CD4-positive, alpha-beta T cell treated with Interleukin-15 for 4 hours (primary cell): ENCODE measurements around the gene GSTO2.

Experiments used
- DNase-seq: peaks from one replicate; pipeline ENCODE4 v3.0.0-alpha.2; 2020; ENCODE audit warnings: low spot score

Gene GSTO2

DNA sequence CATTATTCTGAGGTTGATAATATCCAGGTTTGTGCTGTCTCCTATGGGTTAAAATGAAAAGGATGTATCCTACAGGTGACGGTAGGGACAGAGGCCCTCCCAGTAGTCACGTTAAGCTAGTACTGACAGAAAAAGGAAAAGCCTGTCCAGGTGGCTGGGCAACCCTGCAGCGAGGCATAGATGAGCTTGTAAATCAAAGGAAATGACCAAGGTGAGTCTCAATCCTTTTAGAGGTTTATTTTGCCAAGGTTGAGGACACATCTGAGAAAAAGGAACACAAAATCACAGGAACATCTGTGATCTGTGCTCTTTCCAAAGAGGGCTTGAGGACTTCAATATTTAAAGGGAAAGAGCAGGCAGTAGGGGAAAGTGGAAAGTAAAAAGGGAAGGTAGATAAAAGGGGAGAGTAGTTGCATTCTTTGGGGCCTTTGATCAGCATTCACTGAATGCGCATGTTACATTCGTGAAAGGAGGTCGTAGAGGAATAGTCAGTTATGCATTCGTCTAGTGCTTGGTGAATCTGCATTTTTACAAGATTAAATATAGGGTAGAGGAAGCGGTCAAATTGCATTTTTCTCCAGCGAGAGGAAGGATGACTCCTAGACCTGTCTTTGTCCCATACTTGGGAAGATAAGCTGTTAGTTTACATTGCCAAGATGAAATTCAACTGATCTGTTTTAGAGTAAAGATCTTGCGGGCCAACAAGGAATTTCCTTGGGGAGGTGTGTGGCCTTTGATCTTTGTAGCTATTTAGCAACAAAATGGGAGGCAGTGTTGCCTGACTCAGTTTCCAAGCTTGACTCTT lies 15.2 kb upstream of the GSTO2 start:
- no peak for DNase-seq

DNA sequence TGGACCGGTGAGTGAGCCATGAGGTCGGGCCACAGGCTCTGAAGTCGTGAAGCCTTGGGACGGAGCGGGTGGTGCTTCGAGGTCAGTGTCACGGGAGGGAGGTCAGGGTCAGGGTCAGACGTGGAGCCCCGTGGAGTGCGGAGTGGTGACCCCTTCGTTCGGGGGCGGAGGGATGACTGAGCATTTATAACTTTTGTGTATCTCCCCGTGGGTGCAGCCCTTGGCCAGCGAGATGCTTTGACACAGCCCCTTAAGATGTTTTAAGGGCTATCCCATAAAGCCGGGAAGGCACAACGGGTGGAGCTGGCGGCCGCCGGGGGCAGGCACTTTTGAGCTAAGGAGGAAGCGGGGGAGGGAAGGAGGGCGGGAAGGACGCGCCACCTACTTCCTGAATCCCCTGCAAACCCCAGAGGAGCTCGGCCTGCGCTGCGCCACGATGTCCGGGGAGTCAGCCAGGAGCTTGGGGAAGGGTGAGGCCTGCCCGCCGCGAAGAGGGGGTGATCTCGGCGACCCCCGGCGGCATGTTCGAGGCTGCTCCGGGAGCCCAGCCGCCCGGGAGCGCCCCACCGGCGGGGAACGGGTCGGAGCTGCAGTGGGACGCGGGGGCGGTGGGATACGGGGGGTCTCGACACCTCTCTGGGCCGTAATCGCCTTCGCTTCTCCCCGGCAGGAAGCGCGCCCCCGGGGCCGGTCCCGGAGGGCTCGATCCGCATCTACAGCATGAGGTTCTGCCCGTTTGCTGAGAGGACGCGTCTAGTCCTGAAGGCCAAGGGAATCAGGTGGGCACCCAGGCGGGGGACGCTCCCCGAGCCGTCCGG lies 14.3 kb upstream of the GSTO2 start, which contains the start of gene GSTO1:
Gene GSTO1, plus strand, starts transcription at position 400 of the 818 bp plus-strand sequence. Its CDS starts 37 bp downstream, at position 437.
- DNase-seq = peak; percentile 39

DNA sequence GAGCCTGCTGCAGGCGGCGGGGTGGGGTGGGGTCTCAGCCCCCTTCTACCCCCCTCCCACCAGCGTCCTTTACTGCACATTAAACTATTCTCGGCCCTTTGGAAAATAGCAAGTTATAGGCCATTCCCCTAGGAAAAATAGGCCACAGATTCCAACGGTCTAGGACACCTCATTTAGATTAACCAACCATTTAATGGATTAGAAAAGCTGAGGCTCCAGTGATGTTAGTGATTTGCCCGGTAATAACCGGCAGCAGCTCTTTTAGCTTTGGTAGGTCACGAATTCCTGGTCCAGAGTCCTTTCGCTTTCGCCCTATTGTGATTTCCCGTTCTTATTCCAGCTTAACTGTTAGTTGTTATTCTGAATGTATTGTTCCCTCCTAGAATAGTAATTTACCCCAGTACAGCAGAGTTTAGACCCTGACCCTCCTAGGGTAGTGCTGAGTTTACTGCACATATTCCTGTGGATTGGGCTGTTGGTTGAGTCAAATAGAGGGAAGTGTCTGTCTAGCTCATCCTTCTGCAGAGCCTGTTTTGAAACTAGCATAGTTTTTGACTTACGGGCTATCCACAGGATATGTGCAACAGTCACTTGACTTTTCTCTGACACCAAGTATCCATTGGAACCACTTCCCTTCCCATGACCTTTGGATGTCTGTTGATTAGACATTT lies 13.5 kb upstream of the GSTO2 start:
- DNase-seq = no peak

DNA sequence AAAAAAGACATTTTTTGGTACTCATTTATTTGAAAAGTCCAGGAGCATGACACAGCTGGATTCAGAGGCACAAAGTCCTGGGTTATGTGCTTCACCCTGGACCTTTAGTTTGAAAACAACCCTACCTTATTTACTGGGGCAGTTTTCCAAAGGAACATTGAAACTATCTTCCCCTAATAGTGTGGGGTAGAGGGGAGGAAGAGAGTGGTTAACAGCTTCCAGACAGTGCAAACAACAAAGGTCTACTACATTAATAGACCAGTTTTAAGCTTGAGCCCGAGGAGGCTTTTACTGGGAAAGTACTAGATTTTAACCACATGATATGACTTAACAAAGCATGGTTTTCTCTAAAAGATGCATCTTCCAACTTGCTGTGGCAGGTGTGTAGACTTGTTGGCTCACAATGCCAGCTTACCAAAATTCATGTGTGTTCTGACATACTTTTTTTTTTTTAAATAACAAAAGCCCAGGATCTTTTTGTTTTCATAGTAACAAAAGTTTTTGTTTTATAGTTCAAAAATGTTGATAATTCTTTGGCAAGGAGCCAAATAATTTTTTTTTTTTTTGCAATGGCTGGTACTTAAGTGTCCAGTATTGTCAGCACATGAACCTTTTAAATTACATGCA lies 12.5 kb upstream of the GSTO2 start:
- DNase-seq = peak; percentile 60

DNA sequence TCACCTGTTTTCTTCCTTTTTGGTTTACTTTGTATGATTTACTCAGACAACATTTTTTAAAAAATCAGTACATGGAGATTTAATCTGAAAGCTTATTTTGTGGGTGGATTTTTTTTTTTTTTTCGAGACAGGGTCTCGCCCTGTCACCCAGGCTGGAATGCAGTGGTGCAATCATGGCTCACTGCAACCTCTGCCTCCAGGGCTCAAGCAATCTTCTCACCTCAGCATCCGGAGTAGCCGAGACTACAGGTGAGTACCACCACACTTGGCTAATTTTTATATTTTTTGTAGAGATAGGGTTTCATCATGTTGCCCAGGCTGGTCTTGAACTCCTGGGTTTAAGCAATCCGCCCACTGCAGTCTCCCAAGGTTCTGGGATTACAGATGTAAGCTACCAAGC lies 11.7 kb upstream of the GSTO2 start:
- DNase-seq = no peak

GRCh38 chr10:104258209-104258608 lies 10.8 kb upstream of the GSTO2 start:
- DNase-seq = no peak

DNA sequence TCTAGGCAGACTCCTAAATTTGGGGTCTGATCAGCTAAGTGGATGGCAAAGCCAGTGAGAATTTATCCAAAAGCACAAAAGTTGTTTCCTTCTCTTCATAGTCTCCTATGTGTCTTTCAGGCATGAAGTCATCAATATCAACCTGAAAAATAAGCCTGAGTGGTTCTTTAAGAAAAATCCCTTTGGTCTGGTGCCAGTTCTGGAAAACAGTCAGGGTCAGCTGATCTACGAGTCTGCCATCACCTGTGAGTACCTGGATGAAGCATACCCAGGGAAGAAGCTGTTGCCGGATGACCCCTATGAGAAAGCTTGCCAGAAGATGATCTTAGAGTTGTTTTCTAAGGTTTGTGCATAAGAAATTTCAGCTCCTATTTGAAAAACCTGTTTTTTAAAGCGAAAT lies 9.5 kb upstream of the GSTO2 start:
- DNase-seq = no peak

DNA sequence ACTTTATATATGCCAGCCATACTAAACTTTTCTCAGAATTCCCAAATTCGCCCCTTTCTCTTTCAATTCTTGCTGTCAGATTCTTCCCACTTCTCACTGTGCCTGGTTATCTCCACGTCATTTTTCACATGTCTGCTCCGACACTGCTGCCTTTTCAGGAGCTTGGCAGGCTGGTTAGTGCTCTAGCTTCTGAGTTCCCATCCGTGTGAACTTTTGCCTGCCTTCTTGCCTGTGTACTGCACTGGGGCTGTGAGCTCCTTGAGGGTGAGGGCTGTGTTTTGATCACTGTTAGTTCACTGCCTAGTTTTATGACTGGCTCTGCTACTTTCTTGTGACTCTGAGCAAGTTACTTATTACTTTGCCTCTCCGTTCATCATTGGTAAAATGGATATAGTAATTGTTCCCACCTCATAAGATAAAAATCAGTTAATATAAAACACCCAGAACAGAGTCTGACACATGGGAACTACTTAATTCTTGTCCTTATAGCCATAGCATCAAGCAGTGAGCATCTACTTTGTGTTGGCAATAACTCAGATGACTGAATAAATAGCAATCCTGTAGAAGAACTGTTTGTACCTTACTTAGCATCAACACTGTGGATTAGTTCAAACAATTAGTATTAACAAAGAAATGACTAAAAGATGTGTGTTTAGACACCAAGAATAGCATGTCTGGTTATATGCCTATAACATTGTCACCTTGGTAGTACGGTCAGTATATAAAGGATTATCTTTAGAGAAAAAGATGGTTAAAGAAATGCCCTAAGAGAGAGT lies 8.8 kb upstream of the GSTO2 start:
- no peak for DNase-seq

DNA sequence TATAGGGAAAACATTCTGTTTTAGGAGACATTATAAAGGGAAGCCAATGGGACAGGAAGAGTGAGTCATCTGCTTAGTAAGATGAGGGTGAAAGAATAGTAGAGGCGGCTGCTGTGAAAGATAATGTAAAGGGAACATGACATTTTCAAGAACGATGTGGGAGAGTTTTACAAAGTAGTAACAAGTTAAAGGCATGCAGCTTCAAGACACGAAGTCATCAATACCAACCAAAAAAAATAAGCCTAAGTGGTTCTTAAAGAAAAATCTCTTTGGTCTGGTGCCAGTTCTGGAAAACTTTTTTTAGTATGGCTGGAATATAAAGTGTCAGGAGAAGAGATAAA lies 8.2 kb upstream of the GSTO2 start:
- DNase-seq = peak; percentile 41

- no peak for DNase-seq
Observed at GRCh38 chr10:104262055-104262454, 6.9 kb upstream of the GSTO2 start.

DNA sequence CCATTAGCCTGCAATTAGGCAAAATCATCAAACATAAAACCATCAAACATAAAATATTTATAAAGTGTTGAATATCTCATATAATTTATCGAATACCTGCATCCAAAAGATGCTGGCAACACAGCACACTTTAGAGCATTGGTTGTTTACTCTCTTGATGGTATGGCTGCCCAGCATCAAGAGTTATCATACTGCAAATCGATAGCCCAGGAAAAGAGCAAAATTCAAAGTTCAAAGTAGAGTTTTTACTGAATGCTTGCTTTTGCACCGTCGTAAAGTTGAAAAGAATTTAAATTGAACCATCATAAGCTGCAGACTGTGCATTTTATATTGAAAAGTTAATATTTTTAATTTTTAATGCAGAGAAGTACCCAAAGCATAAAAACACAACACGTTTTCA lies 4.2 kb upstream of the GSTO2 start:
- DNase-seq = no peak

GRCh38 chr10:104267721-104268404 lies 1.1 kb upstream of the GSTO2 start:
- DNase-seq = no peak

- DNase-seq = no peak
Observed at GRCh38 chr10:104268405-104268712, 625 bp upstream of the GSTO2 start.

DNA sequence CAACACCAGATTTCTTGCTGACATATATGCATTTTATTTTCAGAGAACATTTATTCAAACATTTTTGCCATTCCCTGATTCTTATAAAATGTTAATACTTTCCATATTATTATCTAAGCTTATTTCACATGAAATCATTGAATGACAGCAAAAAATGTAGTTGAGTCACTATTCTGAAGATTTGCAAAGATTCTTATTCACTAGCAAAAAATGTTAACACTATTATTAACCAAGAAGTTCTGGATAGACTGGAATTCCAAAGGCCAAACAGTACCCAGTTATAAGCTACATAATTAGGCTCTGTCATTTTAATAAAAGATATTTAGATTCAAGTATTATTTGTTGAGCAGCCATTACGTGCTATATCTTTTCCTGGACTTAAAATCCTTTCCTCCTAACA lies 4.3 kb downstream of the GSTO2 start:
- no peak for DNase-seq

GRCh38 chr10:104273899-104274575 lies 5.1 kb downstream of the GSTO2 start:
- no peak for DNase-seq

DNA sequence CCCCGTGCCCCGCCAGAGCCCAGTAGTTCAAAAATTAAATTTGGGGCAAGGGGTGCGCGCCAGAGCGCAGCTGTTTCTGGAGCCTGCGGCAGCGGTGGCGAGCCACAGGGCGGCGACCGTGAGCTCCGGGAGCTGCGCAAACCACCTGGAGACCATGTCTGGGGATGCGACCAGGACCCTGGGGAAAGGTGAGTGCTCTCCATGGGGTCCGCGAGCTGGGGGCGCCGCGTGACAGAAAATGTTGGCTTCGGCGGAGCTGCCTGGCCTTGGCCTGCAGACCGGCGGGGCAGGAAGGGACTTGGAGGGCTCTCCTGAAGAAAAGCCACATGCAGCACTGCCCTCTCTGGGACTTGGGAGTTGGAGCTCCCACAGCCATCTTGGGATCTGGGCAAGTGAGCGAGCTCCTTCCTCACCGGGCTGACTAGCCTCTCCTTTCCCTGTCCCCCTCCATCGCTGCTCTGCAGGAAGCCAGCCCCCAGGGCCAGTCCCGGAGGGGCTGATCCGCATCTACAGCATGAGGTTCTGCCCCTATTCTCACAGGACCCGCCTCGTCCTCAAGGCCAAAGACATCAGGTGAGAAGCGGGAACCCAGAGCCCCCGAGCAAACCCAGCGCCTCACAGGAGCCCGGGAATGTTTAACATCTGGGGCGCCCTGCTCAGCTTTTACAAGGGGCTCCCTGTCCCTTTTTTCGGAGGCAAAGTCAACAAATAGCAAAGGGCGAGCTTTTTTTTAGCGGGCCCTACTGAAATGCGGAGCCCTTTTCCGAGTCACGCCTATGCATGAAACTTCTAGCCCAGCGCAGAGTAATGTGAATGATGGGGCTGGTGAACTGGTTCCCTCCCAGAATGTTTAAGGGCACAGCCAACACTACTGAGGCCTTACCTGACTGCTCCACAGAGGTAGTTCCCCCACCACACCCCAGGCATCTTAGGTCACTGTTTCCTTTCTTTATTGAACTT lies 6.1 kb downstream of the GSTO2 start:
- peak; percentile 30 for DNase-seq

- DNase-seq = no peak
Observed at GRCh38 chr10:104276192-104276591, 7.2 kb downstream of the GSTO2 start.

- no peak for DNase-seq
Observed at GRCh38 chr10:104277785-104278184, 8.8 kb downstream of the GSTO2 start.

DNA sequence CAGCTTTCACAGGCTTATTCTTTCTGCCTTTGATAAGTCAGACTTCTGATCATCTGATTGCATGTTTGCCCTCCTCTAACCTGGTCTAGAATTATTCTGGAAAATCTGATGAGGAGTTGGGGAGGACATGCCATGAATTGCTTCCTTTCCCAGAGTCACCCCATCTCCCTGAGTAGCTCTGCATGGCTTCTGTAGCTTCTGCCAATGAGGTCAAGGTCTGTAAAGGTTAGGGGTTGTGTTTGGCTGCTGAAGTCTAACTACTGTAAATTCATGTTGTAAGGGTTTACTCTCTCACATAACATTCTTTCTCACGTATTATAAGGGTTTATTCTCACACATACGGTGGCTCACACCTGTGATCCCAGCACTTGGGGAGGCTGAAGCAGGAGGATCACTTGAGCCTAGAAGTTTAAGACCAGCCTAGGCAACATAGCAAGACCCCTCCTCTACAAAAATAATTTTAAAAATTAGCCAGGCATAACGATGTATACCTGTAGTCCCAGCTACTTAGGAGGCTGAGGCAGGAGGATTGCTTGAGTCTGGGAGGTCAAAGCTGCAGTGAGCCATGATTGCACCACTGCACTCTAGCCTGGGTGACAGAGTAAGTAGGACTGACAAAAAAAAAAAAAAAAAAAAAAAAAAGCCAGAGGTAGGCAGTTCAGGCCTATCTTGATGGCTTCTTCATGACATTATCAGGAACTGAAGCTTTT lies 10.7 kb downstream of the GSTO2 start:
- DNase-seq = no peak
